Neural crest cell (in vitro differentiated cells): ENCODE measurements around the gene NDE1. TPM values are rescaled to one million over a fixed set of nuclear protein-coding genes. Genes with fewer than 3 reads are reported as not detected.

Source experiments
- DNase-seq: peaks from one replicate; pipeline ENCODE4 v3.0.0; 2021; ENCODE audit warnings: low read depth, mixed read lengths, low spot score
- H3K27ac Mint-ChIP-seq: one replicate; pipeline ENCODE4 v1.8.0; 2021; ENCODE audit warnings: mild to moderate bottlenecking, mixed read lengths; ENCODE audit not compliant: unreplicated experiment
- H3K27me3 Mint-ChIP-seq: 2 replicates; pipeline ENCODE4 v1.8.0; 2021; ENCODE audit warnings: low read depth, mild to moderate bottlenecking, mixed read lengths
- H3K36me3 Mint-ChIP-seq: 2 replicates; pipeline ENCODE4 v1.8.0; 2021; ENCODE audit warnings: low read depth, mild to moderate bottlenecking, mixed read lengths
- H3K4me1 Mint-ChIP-seq: 2 replicates; pipeline ENCODE4 v1.8.0; 2021; ENCODE audit warnings: mixed read lengths
- H3K4me3 Mint-ChIP-seq: one replicate; pipeline ENCODE4 v1.8.0; 2021; ENCODE audit warnings: mild to moderate bottlenecking, mixed read lengths
- H3K9me3 Mint-ChIP-seq: 2 replicates; pipeline ENCODE4 v1.8.0; 2021; ENCODE audit warnings: mixed read lengths
- CTCF ChIP-seq: fragments of 200-600 bp; sonication (generic); conservative IDR thresholded peaks from 2 replicates; pipeline ENCODE4 v1.5.0; 2021; ENCODE audit warnings: antibody characterized with exemption, mild to moderate bottlenecking
- total RNA-seq: library from RNA; stranded (reverse); gene quantifications from 2 replicates; pipeline ENCODE4 v1.2.1, GENCODE V29; 2021

Gene NDE1
- total RNA-seq, 1 donor from 2014 or later = 72.2 TPM

- no peak for DNase-seq
- H3K36me3 Mint-ChIP-seq = no peaks in the 10 kb centered on the region
- no peak for TF ChIP-seq CTCF
- H3K4me1 Mint-ChIP-seq = peaks cover 3% of the 10 kb centered on the region
- H3K9me3 Mint-ChIP-seq = no peaks in the 10 kb centered on the region
- H3K27ac Mint-ChIP-seq = no peak overlapping the region
- no peak overlapping the region for H3K4me3 Mint-ChIP-seq
- peaks cover 3% of the 10 kb centered on the region for H3K27me3 Mint-ChIP-seq
Measured at GRCh38 chr16:15771694-15772093, 121.6 kb downstream of the NDE1 start.

- Mint-ChIP-seq H3K4me3 (no peak overlapping the region), H3K9me3 (no peaks in the 10 kb centered on the region)
Measured at GRCh38 chr16:15772579-15773293, 122.7 kb downstream of the NDE1 start.

GRCh38 chr16:15773968-15774367 is 123.9 kb downstream of the NDE1 start:
- Mint-ChIP-seq H3K27ac (no peak overlapping the region), H3K27me3 (peaks cover 3% of the 10 kb centered on the region), H3K4me3 (no peak overlapping the region), H3K4me1 (peaks cover 3% of the 10 kb centered on the region), H3K9me3 (no peaks in the 10 kb centered on the region), H3K36me3 (no peaks in the 10 kb centered on the region)
- DNase-seq = no peak
- TF ChIP-seq CTCF = no peak

More at GRCh38 chr16:15772579-15773293, 122.7 kb downstream of the NDE1 start:
- Mint-ChIP-seq H3K27me3 (peaks cover 3% of the 10 kb centered on the region), H3K36me3 (no peaks in the 10 kb centered on the region), H3K4me1 (peaks cover 3% of the 10 kb centered on the region), H3K27ac (no peak overlapping the region)
- TF ChIP-seq CTCF = no peak
- no peak for DNase-seq

GRCh38 chr16:15775209-15775608 is 125.2 kb downstream of the NDE1 start:
- Mint-ChIP-seq H3K9me3 (no peaks in the 10 kb centered on the region), H3K4me3 (no peak overlapping the region), H3K4me1 (no peaks in the 10 kb centered on the region), H3K27ac (no peak overlapping the region), H3K27me3 (no peaks in the 10 kb centered on the region), H3K36me3 (no peaks in the 10 kb centered on the region)
- DNase-seq = no peak
- TF ChIP-seq CTCF = no peak

- Mint-ChIP-seq H3K27me3 (no peaks in the 10 kb centered on the region), H3K4me1 (no peaks in the 10 kb centered on the region), H3K4me3 (no peak overlapping the region), H3K9me3 (no peaks in the 10 kb centered on the region), H3K36me3 (no peaks in the 10 kb centered on the region), H3K27ac (no peak overlapping the region)
- no peak for DNase-seq
- TF ChIP-seq CTCF = no peak
Measured at GRCh38 chr16:15775663-15776304, 125.7 kb downstream of the NDE1 start.

Other genes starting within 250 kb of the NDE1 start
- 43.6 and 45.1 TPM in 2 replicates for gene BMERB1, start 215.7 kb upstream of the NDE1 start, total RNA-seq
- gene MARF1, start 7.1 kb upstream of the NDE1 start, total RNA-seq = 52.7 and 60.1 TPM in 2 replicates
- gene MYH11, start 206.8 kb downstream of the NDE1 start, total RNA-seq = 0.05 and 0.09 TPM in 2 replicates
- gene CEP20, start 238.4 kb downstream of the NDE1 start, total RNA-seq = 30.6 and 33.0 TPM in 2 replicates